HL-60 (cell line): Measurements from ENCODE around the gene CXXC1.
"Not testable (repeated sequence)": the region's sequence is repeated elsewhere in the genome, so short reads cannot be mapped to it uniquely, and the experiment has no call there.

Experiments used
- DNase-seq, 2 experiments: peaks; one replicate each; pipeline ENCODE4 v3.0.0-alpha.2; 2010 to 2020; ENCODE audit warnings: low read depth in 1 of 2, low spot score in 1 of 2
- H3K27ac ChIP-seq: fragments of 250-450 bp; sonication (Bioruptor Pico); replicated peaks from 2 replicates; pipeline ENCODE4 v1.5.1; 2020; ENCODE audit warnings: mild to moderate bottlenecking, moderate library complexity
- H3K27me3 ChIP-seq: fragments of 250-450 bp; sonication (Bioruptor Pico); 2 replicates; pipeline ENCODE4 v1.5.1; 2021; ENCODE audit warnings: mild to moderate bottlenecking, moderate library complexity; ENCODE audit not compliant: insufficient read depth, poor library complexity, severe bottlenecking
- H3K4me3 ChIP-seq: replicated peaks from 2 replicates; pipeline ENCODE4 v1.5.1; 2011; ENCODE audit warnings: mild to moderate bottlenecking, control low read depth, low read length; ENCODE audit not compliant: insufficient read depth
- GABPA ChIP-seq: IDR thresholded peaks from 2 replicates; pipeline ENCODE4 v1.6.1; 2012; ENCODE audit warnings: low read depth
- POLR2AphosphoS5 ChIP-seq: IDR thresholded peaks from 2 replicates; pipeline ENCODE4 v1.6.1; 2012; ENCODE audit warnings: low read depth
- REST ChIP-seq: IDR thresholded peaks from 2 replicates; pipeline ENCODE4 v1.6.1; 2012; ENCODE audit warnings: low read depth; ENCODE audit not compliant: insufficient replicate concordance
- SPI1 ChIP-seq: IDR thresholded peaks from 2 replicates; pipeline ENCODE4 v1.6.1; 2012; ENCODE audit warnings: low read depth, mild to moderate bottlenecking, borderline replicate concordance
- TF ChIP-seq, protein P1 (sequence below): IDR thresholded peaks from one replicate; pipeline ENCODE4 v1.5.1; 2011; ENCODE audit warnings: low read length, control low read depth, inconsistent platforms; ENCODE audit not compliant: insufficient read depth

Gene CXXC1

DNA sequence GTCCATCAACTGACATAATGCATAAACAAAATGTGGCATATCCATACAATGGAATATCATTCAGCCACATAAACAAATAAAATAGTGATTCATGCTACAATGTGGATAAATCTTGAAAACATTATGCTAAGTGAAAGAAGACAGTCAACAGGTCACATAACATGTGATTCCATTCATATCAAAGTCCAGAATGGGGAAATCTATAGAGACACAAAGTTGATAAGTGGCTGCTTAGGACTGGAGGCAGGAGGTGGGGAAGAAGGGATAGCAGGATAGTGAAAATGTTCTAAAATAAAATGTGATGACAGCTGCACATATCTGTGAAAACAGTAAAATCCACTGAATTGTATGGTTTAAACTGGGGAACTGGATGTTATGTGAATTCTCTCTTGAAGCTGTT is 39.9 kb downstream of the CXXC1 start:
- no peak for TF ChIP-seq SPI1
- TF ChIP-seq, protein P1, sequence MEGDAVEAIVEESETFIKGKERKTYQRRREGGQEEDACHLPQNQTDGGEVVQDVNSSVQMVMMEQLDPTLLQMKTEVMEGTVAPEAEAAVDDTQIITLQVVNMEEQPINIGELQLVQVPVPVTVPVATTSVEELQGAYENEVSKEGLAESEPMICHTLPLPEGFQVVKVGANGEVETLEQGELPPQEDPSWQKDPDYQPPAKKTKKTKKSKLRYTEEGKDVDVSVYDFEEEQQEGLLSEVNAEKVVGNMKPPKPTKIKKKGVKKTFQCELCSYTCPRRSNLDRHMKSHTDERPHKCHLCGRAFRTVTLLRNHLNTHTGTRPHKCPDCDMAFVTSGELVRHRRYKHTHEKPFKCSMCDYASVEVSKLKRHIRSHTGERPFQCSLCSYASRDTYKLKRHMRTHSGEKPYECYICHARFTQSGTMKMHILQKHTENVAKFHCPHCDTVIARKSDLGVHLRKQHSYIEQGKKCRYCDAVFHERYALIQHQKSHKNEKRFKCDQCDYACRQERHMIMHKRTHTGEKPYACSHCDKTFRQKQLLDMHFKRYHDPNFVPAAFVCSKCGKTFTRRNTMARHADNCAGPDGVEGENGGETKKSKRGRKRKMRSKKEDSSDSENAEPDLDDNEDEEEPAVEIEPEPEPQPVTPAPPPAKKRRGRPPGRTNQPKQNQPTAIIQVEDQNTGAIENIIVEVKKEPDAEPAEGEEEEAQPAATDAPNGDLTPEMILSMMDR = no peak
- TF ChIP-seq REST = no peak
- TF ChIP-seq GABPA = no peak
- TF ChIP-seq POLR2AphosphoS5 = no peak
- Histone ChIP-seq H3K27me3 (peaks cover 10% of the 10 kb centered on the region), H3K4me3 (no peak overlapping the region), H3K27ac (no peak overlapping the region)
- no peak for DNase-seq

DNA sequence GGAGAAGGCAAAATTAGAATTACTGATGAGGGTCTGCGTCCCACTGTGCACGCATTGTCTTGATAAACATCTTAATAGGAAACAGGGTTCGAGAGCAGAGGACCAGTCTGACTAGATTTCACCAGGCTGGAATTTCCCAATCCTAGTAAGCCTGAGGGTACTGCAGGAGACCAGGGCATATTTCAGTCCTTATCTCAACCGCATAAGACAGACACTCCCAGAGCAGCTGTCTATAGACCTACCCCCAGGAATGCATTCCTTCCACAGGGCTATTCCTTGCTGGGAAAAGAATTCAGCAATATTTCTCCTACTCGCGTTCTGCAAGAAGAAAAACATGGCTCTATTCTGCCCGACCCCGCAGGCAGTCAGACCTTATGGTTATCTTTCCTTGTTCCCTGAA is 45.7 kb downstream of the CXXC1 start:
- not testable (repeated sequence) for H3K4me3 ChIP-seq, DNase-seq, H3K27ac ChIP-seq, H3K27me3 ChIP-seq

- no peak overlapping the region for H3K27ac ChIP-seq
- TF ChIP-seq REST = no peak
- TF ChIP-seq POLR2AphosphoS5 = no peak
- no peak for DNase-seq
- H3K27me3 ChIP-seq = peaks cover 3% of the 10 kb centered on the region
- H3K4me3 ChIP-seq = no peak overlapping the region
Observed at GRCh38 chr18:50240080-50240563, 47.4 kb downstream of the CXXC1 start.

DNA sequence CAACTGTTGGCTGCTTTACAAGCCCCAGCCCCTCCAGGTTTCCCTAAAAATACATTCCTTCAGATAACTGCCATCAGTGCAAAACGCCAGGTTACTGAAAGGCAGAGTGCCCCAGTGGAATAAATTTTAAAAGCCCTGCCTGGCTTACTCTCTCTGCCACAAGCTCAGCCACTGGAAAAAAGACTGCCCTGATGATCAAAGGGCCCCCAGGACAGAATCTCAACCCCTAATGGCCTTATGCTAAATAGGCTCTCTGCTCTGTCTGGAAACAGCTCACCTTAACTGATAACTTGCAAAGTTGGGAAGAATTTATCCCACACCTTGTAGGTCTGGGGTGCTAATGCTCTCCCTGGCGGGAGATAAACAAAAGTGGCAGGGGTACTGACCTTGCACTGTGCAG is 55.1 kb downstream of the CXXC1 start:
- Histone ChIP-seq H3K27me3 (peaks cover 5% of the 10 kb centered on the region), H3K27ac (no peak overlapping the region), H3K4me3 (no peak overlapping the region)
- DNase-seq = no peak
- TF ChIP-seq GABPA = no peak
- no peak for TF ChIP-seq SPI1
- no peak for TF ChIP-seq REST
- TF ChIP-seq, protein P1 = no peak
- TF ChIP-seq POLR2AphosphoS5 = no peak
